Liver (tissue), 9 donors: ENCODE measurements around the gene SH3PXD2A. TPM values are rescaled to one million over a fixed set of nuclear protein-coding genes. Genes with fewer than 3 reads are reported as not detected.

Source experiments
- DNase-seq: peaks from one replicate; pipeline ENCODE4 v3.0.0-alpha.2; 2017; ENCODE audit warnings: low spot score
- H3K27ac ChIP-seq, 2 donors: one replicate each; pipeline ENCODE4 v1.7.0; 2013; ENCODE audit warnings: inconsistent platforms in 2 of 2, low read length in 2 of 2, control low read depth in 1 of 2, low read depth in 1 of 2, mild to moderate bottlenecking in 1 of 2
- H3K27me3 ChIP-seq, 4 donors: one replicate each; pipeline versions ENCODE4 v1.6.1 to v1.7.0; 2013; ENCODE audit warnings: low read length in 3 of 4, inconsistent platforms in 1 of 4, mild to moderate bottlenecking in 1 of 4, moderate library complexity in 1 of 4; ENCODE audit not compliant: control insufficient read depth in 4 of 4, insufficient read depth in 4 of 4
- H3K36me3 ChIP-seq, 4 donors: one replicate each; pipeline versions ENCODE4 v1.6.1 to v1.7.0; 2013; ENCODE audit warnings: low read length in 3 of 4, mild to moderate bottlenecking in 3 of 4, low read depth in 1 of 4, moderate library complexity in 1 of 4; ENCODE audit not compliant: control insufficient read depth in 4 of 4, insufficient read depth in 3 of 4
- H3K4me1 ChIP-seq, 4 donors: one replicate each; pipeline versions ENCODE4 v1.6.1 to v1.7.0; 2013; ENCODE audit warnings: low read length in 3 of 4, mild to moderate bottlenecking in 3 of 4, moderate library complexity in 1 of 4; ENCODE audit not compliant: control insufficient read depth in 4 of 4, insufficient read depth in 4 of 4
- H3K4me3 ChIP-seq, 3 donors: one replicate each; pipeline versions ENCODE4 v1.6.1 to v1.7.0; 2013; ENCODE audit warnings: low read length in 3 of 3, control low read depth in 1 of 3, low read depth in 1 of 3, mild to moderate bottlenecking in 1 of 3
- H3K9ac ChIP-seq, 2 donors: one replicate each; pipeline ENCODE4 v1.7.0; 2013; ENCODE audit warnings: low read length in 2 of 2, mild to moderate bottlenecking in 2 of 2, moderate library complexity in 2 of 2, control low read depth in 1 of 2, low read depth in 1 of 2
- H3K9me3 ChIP-seq, 4 donors: one replicate each; pipeline versions ENCODE4 v1.6.1 to v1.7.0; 2013; ENCODE audit warnings: low read length in 3 of 4; ENCODE audit not compliant: control insufficient read depth in 4 of 4
- ATF3 ChIP-seq: IDR thresholded peaks from 2 replicates; pipeline ENCODE4 v1.6.1; 2016; ENCODE audit warnings: antibody characterized with exemption
- CTCF ChIP-seq: fragments of 150-350 bp; IDR thresholded peaks from 2 replicates; pipeline ENCODE4 v1.5.1; 2017; ENCODE audit warnings: improper control_type of control experiment, low read depth, low read length; ENCODE audit not compliant: missing input control
- EGR1 ChIP-seq, 2 donors: IDR thresholded peaks; 2 replicates each; pipeline ENCODE4 v1.6.1; 2016 to 2018; ENCODE audit warnings: antibody characterized with exemption in 2 of 2, low read depth in 2 of 2
- FOXA1 ChIP-seq: IDR thresholded peaks from 2 replicates; pipeline ENCODE4 v1.6.1; 2016; ENCODE audit warnings: antibody characterized with exemption
- FOXA2 ChIP-seq: IDR thresholded peaks from 2 replicates; pipeline ENCODE4 v1.6.1; 2016; ENCODE audit warnings: antibody characterized with exemption
- GABPA ChIP-seq, 2 donors: IDR thresholded peaks in 1 of 2; conservative IDR thresholded peaks in 1 of 2; 2 replicates each; pipeline ENCODE4 v1.6.1; 2016; ENCODE audit warnings: antibody characterized with exemption in 2 of 2, mild to moderate bottlenecking in 1 of 2, moderate library complexity in 1 of 2
- HNF4A ChIP-seq, 2 donors: conservative IDR thresholded peaks; 2 replicates each; pipeline ENCODE4 v1.6.1; 2016; ENCODE audit warnings: antibody characterized with exemption in 2 of 2, mild to moderate bottlenecking in 2 of 2
- HNF4G ChIP-seq: IDR thresholded peaks from 2 replicates; pipeline ENCODE4 v1.6.1; 2016; ENCODE audit warnings: antibody characterized with exemption
- JUND ChIP-seq, 2 donors: IDR thresholded peaks; 2 replicates each; pipeline ENCODE4 v1.6.1; 2016; ENCODE audit warnings: antibody characterized with exemption in 2 of 2
- MAX ChIP-seq: IDR thresholded peaks from 2 replicates; pipeline ENCODE4 v1.6.1; 2016; ENCODE audit warnings: antibody characterized with exemption
- NR2F2 ChIP-seq: IDR thresholded peaks from 2 replicates; pipeline ENCODE4 v1.6.1; 2016; ENCODE audit warnings: antibody characterized with exemption
- RAD21 ChIP-seq, 2 donors: IDR thresholded peaks; 2 replicates each; pipeline ENCODE4 v1.6.1; 2016; ENCODE audit warnings: antibody characterized with exemption in 2 of 2, mild to moderate bottlenecking in 2 of 2
- REST ChIP-seq: IDR thresholded peaks from 2 replicates; pipeline ENCODE4 v1.6.1; 2016; ENCODE audit warnings: antibody characterized with exemption, mild to moderate bottlenecking
- RXRA ChIP-seq, 2 donors: IDR thresholded peaks; 2 replicates each; pipeline ENCODE4 v1.6.1; 2017 to 2018; ENCODE audit warnings: antibody characterized with exemption in 2 of 2, mild to moderate bottlenecking in 1 of 2
- SP1 ChIP-seq: IDR thresholded peaks from 2 replicates; pipeline ENCODE4 v1.6.1; 2018; ENCODE audit warnings: antibody characterized with exemption, mild to moderate bottlenecking
- YY1 ChIP-seq: IDR thresholded peaks from 2 replicates; pipeline ENCODE4 v1.6.1; 2016; ENCODE audit warnings: antibody characterized with exemption, mild to moderate bottlenecking
- ZBTB33 ChIP-seq: IDR thresholded peaks from 2 replicates; pipeline ENCODE4 v1.6.1; 2016; ENCODE audit warnings: antibody characterized with exemption
- WGBS: extraction: QIAGEN DNeasy Blood & Tissue Kit; methylation state at CpG from one replicate; pipeline ENCODE4 v1.1.7; 2013; 5-methylcytosine and 5-hydroxymethylcytosine counted together
- polyA plus RNA-seq, 2 donors: library from polyadenylated mRNA; stranded (reverse) in 1 of 2; unstranded in 1 of 2; fragments of 200-250 nt in 1 of 2; fragments of >200 nt in 1 of 2; fragmentation: Nextera tagmentation in 1 of 2; extraction: Ambion mirVana in 1 of 2; gene quantifications; one replicate each; pipeline versions ENCODE4 v1.2.1 to v1.2.3, GENCODE V29; 2013 to 2015
- total RNA-seq, 2 donors: library from RNA; depleted of rRNA; stranded (reverse); fragments of >200 nt; gene quantifications; one replicate each; pipeline ENCODE4 v1.2.3, GENCODE V29; 2014
- donor health status: healthy.
- donor health status: healthy.
- donor health status: healthy.
- donor health status: healthy.
- donor health status: healthy.

Gene SH3PXD2A
- total and polyA plus RNA-seq, 4 donors = 0.82 to 5.5 (median 3.9) TPM

GRCh38 chr10:103549349-103549685 is 306.1 kb downstream of the SH3PXD2A start:
- WGBS = 81% methylated on average over 3 of the region's 3 CpGs
- no peaks in the 10 kb centered on the region for H3K27me3 ChIP-seq
- H3K9me3 ChIP-seq = no peaks in the 10 kb centered on the region
- DNase-seq = no peak
- no peak overlapping the region for H3K9ac ChIP-seq
- no peak overlapping the region for H3K4me3 ChIP-seq
- H3K36me3 ChIP-seq = no peaks in the 10 kb centered on the region
- H3K27ac ChIP-seq = no peak overlapping the region
- TF ChIP-seq RAD21 (IDR thresholded peaks at IDR 0.05) = no peak
- no peak for TF ChIP-seq REST
- no peak for TF ChIP-seq MAX
- TF ChIP-seq ZBTB33 = no peak
- no peak for TF ChIP-seq HNF4G
- no peak for TF ChIP-seq NR2F2
- peaks cover 4 to 22% (median 12%) of the 10 kb centered on the region in 4 donors for H3K4me1 ChIP-seq

- 78% methylated on average over 12 of the region's 12 CpGs for whole genome bisulfite sequencing
- peaks cover 4 to 22% (median 12%) of the 10 kb centered on the region in 4 donors for H3K4me1 ChIP-seq
- H3K4me3 ChIP-seq = no peak overlapping the region
- no peaks in the 10 kb centered on the region for H3K9me3 ChIP-seq
- no peaks in the 10 kb centered on the region for H3K27me3 ChIP-seq
- no peak for DNase-seq
- H3K27ac ChIP-seq = no peak overlapping the region
- H3K9ac ChIP-seq = no peak overlapping the region
- H3K36me3 ChIP-seq = no peaks in the 10 kb centered on the region
- TF ChIP-seq RAD21 (IDR thresholded peaks at IDR 0.05) (no peak), MAX (no peak), GABPA (IDR thresholded peaks at IDR 0.05 in 1 of 2, conservative IDR thresholded peaks at IDR 0.05 in 1 of 2) (no peak), FOXA1 (no peak), ZBTB33 (no peak), FOXA2 (no peak), NR2F2 (no peak), HNF4G (no peak), REST (no peak), CTCF (no peak), RXRA (IDR thresholded peaks at IDR 0.05) (no peak), YY1 (no peak), JUND (IDR thresholded peaks at IDR 0.05) (no peak), ATF3 (no peak), EGR1 (IDR thresholded peaks at IDR 0.05; ENCODE audit: low read depth in 2 of 2) (no peak), SP1 (no peak), HNF4A (conservative IDR thresholded peaks at IDR 0.05) (no peak)
Measured at GRCh38 chr10:103548581-103549348, 306.6 kb downstream of the SH3PXD2A start.
